HG03097 (cell line): Measurements from ENCODE around the gene PNMA6A.
"Not testable (repeated sequence)": the region's sequence is repeated elsewhere in the genome, so short reads cannot be mapped to it uniquely, and the experiment has no call there.

Source experiments
- ATAC-seq: cut with Tn5 transposase; IDR thresholded peaks from one replicate; pipeline ENCODE4 v1.9.1; 2021; ENCODE audit not compliant: unreplicated experiment, low FRiP score

Gene PNMA6A

GRCh38 chrX:153071909-153072583 lies at the start of gene PNMA6A:
Gene PNMA6A, plus strand, starts transcription at chrX:153072454. Its CDS starts 609 bp downstream, at chrX:153073063.
- ATAC-seq, result not testable (repeated sequence)

GRCh38 chrX:153026501-153026900 lies 45.8 kb upstream of the PNMA6A start:
- ATAC-seq, result not testable (repeated sequence)

GRCh38 chrX:153028487-153028886 lies 43.8 kb upstream of the PNMA6A start:
- ATAC-seq, result not testable (repeated sequence)

GRCh38 chrX:153029162-153029561 lies 43.1 kb upstream of the PNMA6A start:
- ATAC-seq, result no peak

GRCh38 chrX:153029875-153030274 lies 42.4 kb upstream of the PNMA6A start:
- no peak for ATAC-seq

- no peak for ATAC-seq
Observed at GRCh38 chrX:153030801-153031200, 41.5 kb upstream of the PNMA6A start.

- ATAC-seq, result peak; percentile 59
Observed at GRCh38 chrX:153032397-153033118, 39.7 kb upstream of the PNMA6A start.

GRCh38 chrX:153049093-153049492 lies 23.2 kb upstream of the PNMA6A start:
- ATAC-seq, result no peak

GRCh38 chrX:153052534-153052933 lies 19.7 kb upstream of the PNMA6A start:
- no peak for ATAC-seq

- ATAC-seq, result no peak
Observed at GRCh38 chrX:153055871-153056749, 16.1 kb upstream of the PNMA6A start, which contains the start of gene PNMA3. Gene PNMA3, plus strand, starts transcription at chrX:153056470. Its CDS starts 586 bp downstream, at chrX:153057056.

- no peak for ATAC-seq
Observed at GRCh38 chrX:153057281-153057680, 15.0 kb upstream of the PNMA6A start.

GRCh38 chrX:153059191-153060094 lies 12.8 kb upstream of the PNMA6A start:
- ATAC-seq, result no peak

GRCh38 chrX:153060095-153060445 lies 12.2 kb upstream of the PNMA6A start:
- no peak for ATAC-seq

GRCh38 chrX:153061732-153062131 lies 10.5 kb upstream of the PNMA6A start:
- ATAC-seq, result no peak

- ATAC-seq, result no peak
Observed at GRCh38 chrX:153063315-153063714, 8.9 kb upstream of the PNMA6A start.

GRCh38 chrX:153064061-153064460 lies 8.2 kb upstream of the PNMA6A start:
- ATAC-seq, result no peak

- no peak for ATAC-seq
Observed at GRCh38 chrX:153065389-153065788, 6.9 kb upstream of the PNMA6A start.

- ATAC-seq, result not testable (repeated sequence)
Observed at GRCh38 chrX:153066402-153066801, 5.9 kb upstream of the PNMA6A start.

- ATAC-seq, result not testable (repeated sequence)
Observed at GRCh38 chrX:153073331-153073730, 1.1 kb downstream of the PNMA6A start.

- ATAC-seq, result no peak
Observed at GRCh38 chrX:153074262-153074899, 2.1 kb downstream of the PNMA6A start.
